Measurements from ENCODE around the gene ATOSB. TPM values are rescaled to one million over a fixed set of nuclear protein-coding genes. Genes with fewer than 3 reads are reported as not detected.

Gene ATOSB
- total and polyA plus RNA-seq, 8 donors, result 8.6 to 63.0 (median 14.0) TPM

GRCh38 chr9:35108461-35108860, 7.2 kb downstream of the ATOSB start:
- H3K27ac ChIP-seq, result peak overlapping the region in 1 of 5 donors; percentile 7
- 94 to 97% (median 95%) methylated on average over 6 of the region's 6 CpGs for WGBS, 5 donors
- H3K9me3 ChIP-seq, result no peaks in the 10 kb centered on the region
- intact Hi-C loops (cut with DNase I; ENCODE audit: low total_unique reads), result no loop called here
- H3K27me3 ChIP-seq, result no peaks in the 10 kb centered on the region
- H3K36me3 ChIP-seq, result peaks cover 35 to 48% (median 45%) of the 10 kb centered on the region in 4 donors
- peak in 1 of 2 donors; percentile 11 for DNase-seq
- H3K4me3 ChIP-seq, result no peak overlapping the region
- TF ChIP-seq POLR2A (IDR thresholded peaks at IDR 0.05), result no peak
- peaks cover 28 to 56% (median 44%) of the 10 kb centered on the region in 4 donors for H3K4me1 ChIP-seq

GRCh38 chr9:35107297-35108290, 8.1 kb downstream of the ATOSB start:
- no peak for DNase-seq

GRCh38 chr9:35106343-35106730, 9.3 kb downstream of the ATOSB start:
- H3K36me3 ChIP-seq, result peaks cover 35 to 52% (median 48%) of the 10 kb centered on the region in 4 donors
- no peaks in the 10 kb centered on the region for H3K27me3 ChIP-seq
- WGBS, 5 donors, result 82 to 93% (median 91%) methylated on average over 5 to 7 of the region's 7 CpGs
- H3K4me1 ChIP-seq, result peaks cover 28 to 53% (median 42%) of the 10 kb centered on the region in 4 donors
- no peak for TF ChIP-seq CTCF (IDR thresholded peaks at IDR 0.05)
- TF ChIP-seq POLR2A (IDR thresholded peaks at IDR 0.05), result no peak
- no peak for TF ChIP-seq POLR2AphosphoS5 (IDR thresholded peaks at IDR 0.05)
- no peak for TF ChIP-seq EP300 (IDR thresholded peaks at IDR 0.05)
- H3K4me3 ChIP-seq, result no peak overlapping the region
- H3K9me3 ChIP-seq, result no peaks in the 10 kb centered on the region
- H3K27ac ChIP-seq, result no peak overlapping the region
- intact Hi-C loops (cut with DNase I; ENCODE audit: low total_unique reads), result no loop called here
- DNase-seq, result no peak

More at GRCh38 chr9:35107297-35108290, 8.1 kb downstream of the ATOSB start:
- no peaks in the 10 kb centered on the region for H3K9me3 ChIP-seq
- H3K4me1 ChIP-seq, result peaks cover 27 to 51% (median 39%) of the 10 kb centered on the region in 4 donors
- no peak for TF ChIP-seq POLR2A (IDR thresholded peaks at IDR 0.05)
- no peak for TF ChIP-seq CTCF (IDR thresholded peaks at IDR 0.05)
- TF ChIP-seq POLR2AphosphoS5 (IDR thresholded peaks at IDR 0.05), result no peak
- TF ChIP-seq EP300 (IDR thresholded peaks at IDR 0.05), result no peak
- H3K36me3 ChIP-seq, result peaks cover 35 to 48% (median 45%) of the 10 kb centered on the region in 4 donors
- no peak overlapping the region for H3K27ac ChIP-seq
- H3K4me3 ChIP-seq, result no peak overlapping the region
- intact Hi-C loops (cut with DNase I; ENCODE audit: low total_unique reads), result no loop called here
- WGBS, 5 donors, result 80 to 85% (median 81%) methylated on average over 13 to 18 of the region's 18 CpGs
- no peaks in the 10 kb centered on the region for H3K27me3 ChIP-seq

- TF ChIP-seq EP300 (IDR thresholded peaks at IDR 0.05), result no peak
- TF ChIP-seq CTCF (IDR thresholded peaks at IDR 0.05), result no peak
- TF ChIP-seq POLR2A (IDR thresholded peaks at IDR 0.05), result no peak
- no peak for TF ChIP-seq POLR2AphosphoS5 (IDR thresholded peaks at IDR 0.05)
- no peak for DNase-seq
- no peaks in the 10 kb centered on the region for H3K27me3 ChIP-seq
- no peak overlapping the region for H3K27ac ChIP-seq
- 93 to 95% (median 94%) methylated on average over 13 of the region's 13 CpGs for WGBS, 5 donors
- H3K4me3 ChIP-seq, result no peak overlapping the region
- intact Hi-C loops (cut with DNase I; ENCODE audit: low total_unique reads), result no loop called here
- H3K36me3 ChIP-seq, result peaks cover 37 to 58% (median 54%) of the 10 kb centered on the region in 4 donors
- no peaks in the 10 kb centered on the region for H3K9me3 ChIP-seq
- H3K4me1 ChIP-seq, result peaks cover 25 to 54% (median 42%) of the 10 kb centered on the region in 4 donors
Measured at GRCh38 chr9:35105571-35106342, 9.9 kb downstream of the ATOSB start.

Measured in stomach (tissue), 9 donors.